ENCODE data around the gene FOXP1. TPM values are rescaled to one million over a fixed set of nuclear protein-coding genes. Genes with fewer than 3 reads are reported as not detected.

FOXP1 gene
- total RNA-seq, 1 donor, result 55.7 TPM

- peak; percentile 43 for DNase-seq (ENCODE audit: low read depth)
- H3K4me3 ChIP-seq (ENCODE audit: low read depth, low read length), result no peak overlapping the region
- no peak for TF ChIP-seq CTCF (IDR thresholded peaks at IDR 0.05; ENCODE audit: insufficient read depth, low read depth, low read length)
Observed at GRCh38 chr3:71310359-71310979, 273.1 kb downstream of the FOXP1 start.

GRCh38 chr3:71309886-71310285, 273.6 kb downstream of the FOXP1 start:
- no peak overlapping the region for H3K4me3 ChIP-seq (ENCODE audit: low read depth, low read length)
- TF ChIP-seq CTCF (IDR thresholded peaks at IDR 0.05; ENCODE audit: insufficient read depth, low read depth, low read length), result no peak
- DNase-seq (ENCODE audit: low read depth), result no peak

GRCh38 chr3:71309342-71309741, 274.2 kb downstream of the FOXP1 start:
- no peak overlapping the region for H3K4me3 ChIP-seq (ENCODE audit: low read depth, low read length)
- DNase-seq (ENCODE audit: low read depth), result no peak
- no peak for TF ChIP-seq CTCF (IDR thresholded peaks at IDR 0.05; ENCODE audit: insufficient read depth, low read depth, low read length)

- no peak overlapping the region for H3K4me3 ChIP-seq (ENCODE audit: low read depth, low read length)
- TF ChIP-seq CTCF (IDR thresholded peaks at IDR 0.05; ENCODE audit: insufficient read depth, low read depth, low read length), result no peak
- no peak for DNase-seq (ENCODE audit: low read depth)
Observed at GRCh38 chr3:71308836-71309235, 274.7 kb downstream of the FOXP1 start.

- H3K4me3 ChIP-seq (ENCODE audit: low read depth, low read length), result no peak overlapping the region
- no peak for TF ChIP-seq CTCF (IDR thresholded peaks at IDR 0.05; ENCODE audit: insufficient read depth, low read depth, low read length)
- peak; percentile 28 for DNase-seq (ENCODE audit: low read depth)
Observed at GRCh38 chr3:71307991-71308697, 275.4 kb downstream of the FOXP1 start.

GRCh38 chr3:71305231-71306206, 278.0 kb downstream of the FOXP1 start:
- DNase-seq (ENCODE audit: low read depth), result no peak
- H3K4me3 ChIP-seq (ENCODE audit: low read depth, low read length), result peak overlapping the region; percentile 23
- no peak for TF ChIP-seq CTCF (IDR thresholded peaks at IDR 0.05; ENCODE audit: insufficient read depth, low read depth, low read length)
